PC-9 (cell line): ENCODE data around the gene PSMC3IP. TPM values are rescaled to one million over a fixed set of nuclear protein-coding genes. Genes with fewer than 3 reads are reported as not detected.
A peak's percentile ranks its signal among the peaks of the same experiment; 100 is the strongest.

Experiments used
- BruUV-seq: library from RNA; stranded (reverse); fragments of 400-500 nt; replicated peaks from 2 replicates; lab custom pipeline; 2021; lab: Mats Ljungman, UMichigan
- CTCF ChIA-PET: fragments of 300-600 bp; sonication (Branson Sonifier 250); formaldehyde crosslinking; loops from one replicate; lab custom pipeline; 2022; ENCODE audit warnings: antibody characterized with exemption; lab: Charles Lee
- POLR2A ChIA-PET: fragments of 300-600 bp; sonication (Branson Sonifier 250); formaldehyde crosslinking; loops from one replicate; lab custom pipeline; 2022; ENCODE audit warnings: antibody characterized with exemption; ENCODE audit not compliant: unreplicated experiment; lab: Charles Lee
- DNase-seq, 2 experiments: peaks; one replicate each; pipeline versions ENCODE4 v3.0.0 to v3.0.0-alpha.2; 2015 to 2022; ENCODE audit warnings: mixed read lengths in 1 of 2
- H2AFZ ChIP-seq: fragments of 200-600 bp; sonication (generic); 2 replicates; pipeline ENCODE4 v1.8.1; 2017; ENCODE audit warnings: antibody characterized with exemption
- H3F3A ChIP-seq: fragments of 200-600 bp; sonication (generic); 2 replicates; pipeline ENCODE4 v1.8.1; 2017; ENCODE audit warnings: antibody characterized with exemption, mild to moderate bottlenecking, low read depth; ENCODE audit not compliant: insufficient read depth
- H3K27ac ChIP-seq: fragments of 200-600 bp; sonication (generic); 2 replicates; pipeline ENCODE4 v1.6.1; 2016; ENCODE audit warnings: mixed run types
- H3K27me3 ChIP-seq: fragments of 200-600 bp; sonication (generic); 2 replicates; pipeline ENCODE4 v1.6.1; 2016; ENCODE audit warnings: low read depth, mixed run types; ENCODE audit not compliant: insufficient read depth
- H3K36me3 ChIP-seq: fragments of 200-600 bp; sonication (generic); 2 replicates; pipeline ENCODE4 v1.6.1; 2016; ENCODE audit warnings: low read depth, mixed run types
- H3K4me1 ChIP-seq: fragments of 200-600 bp; sonication (generic); replicated peaks from 2 replicates; pipeline ENCODE4 v1.6.1; 2016; ENCODE audit warnings: mixed run types; ENCODE audit not compliant: insufficient read depth
- H3K4me2 ChIP-seq: fragments of 200-600 bp; sonication (generic); 2 replicates; pipeline ENCODE4 v1.6.1; 2017; ENCODE audit warnings: mixed run types
- H3K4me3 ChIP-seq: fragments of 200-600 bp; sonication (generic); 2 replicates; pipeline ENCODE4 v1.6.1; 2016; ENCODE audit warnings: mixed run types
- H3K79me2 ChIP-seq: fragments of 200-600 bp; sonication (generic); 2 replicates; pipeline ENCODE4 v1.6.1; 2017; ENCODE audit warnings: low read depth, mixed run types
- H3K9me2 ChIP-seq: fragments of 200-600 bp; sonication (generic); 2 replicates; pipeline ENCODE4 v1.8.1; 2017; ENCODE audit warnings: mild to moderate bottlenecking; ENCODE audit not compliant: insufficient read depth
- H3K9me3 ChIP-seq: fragments of 200-600 bp; sonication (generic); 2 replicates; pipeline ENCODE4 v1.8.1; 2016; ENCODE audit warnings: low read depth; ENCODE audit not compliant: insufficient read depth
- H4K20me1 ChIP-seq: fragments of 200-600 bp; sonication (generic); 2 replicates; pipeline ENCODE4 v1.8.1; 2017; ENCODE audit not compliant: insufficient read depth
- EZH2 ChIP-seq: fragments of 200-600 bp; sonication (generic); IDR thresholded peaks from 2 replicates; pipeline ENCODE4 v1.8.0; 2017; ENCODE audit warnings: antibody characterized with exemption, low read depth
- intact Hi-C: fragments of 100-400 bp; cut with micrococcal nuclease; formaldehyde crosslinking; loops from one replicate; pipeline ENCODE4 v1.10.0; 2022; ENCODE audit not compliant: unreplicated experiment
- total RNA-seq: library from RNA; stranded (reverse); gene quantifications from 2 replicates; pipeline ENCODE4 v1.2.3, GENCODE V29; 2021
- TF ChIP-seq, protein P1 (sequence below): fragments of 200-600 bp; sonication (generic); conservative IDR thresholded peaks from 2 replicates; pipeline ENCODE4 v1.6.1; 2017; ENCODE audit warnings: mixed run types, antibody characterized with exemption, mild to moderate bottlenecking, moderate library complexity

Gene PSMC3IP
- total RNA-seq, 1 experiment from 2014 or later, result 13.4 TPM

DNA sequence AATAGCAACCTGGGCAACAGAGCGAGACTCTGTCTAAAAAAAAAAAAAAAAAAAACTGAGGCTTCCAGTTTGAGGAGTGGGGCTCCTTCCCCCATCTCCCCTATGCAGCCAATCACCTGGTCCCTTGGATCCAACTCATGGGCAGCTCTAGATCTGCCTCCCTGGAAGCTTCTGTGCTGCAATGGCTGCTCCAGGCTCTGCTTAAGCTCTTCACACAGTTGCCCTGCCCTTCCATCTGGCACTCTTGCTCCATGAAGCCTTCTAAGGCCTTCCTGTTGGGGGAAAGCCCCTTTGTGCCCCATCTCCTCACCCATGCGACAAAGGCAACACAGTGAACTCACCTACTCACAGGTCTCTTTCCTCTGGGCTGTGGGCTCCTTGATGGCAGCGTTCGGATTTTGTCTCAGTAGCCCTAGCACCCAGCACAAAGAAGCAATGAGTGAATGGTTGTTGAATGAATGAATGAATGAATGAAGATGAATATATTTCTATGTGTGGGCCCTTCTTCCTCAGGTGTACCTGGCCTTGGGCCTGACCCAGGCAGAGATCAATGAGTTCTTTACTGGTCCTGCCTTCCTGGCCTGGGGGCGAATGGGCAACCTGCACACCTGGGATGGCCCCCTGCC, 39.6 kb downstream of the PSMC3IP start:
- POLR2A ChIA-PET, result no interaction called here
- no peaks in the 10 kb centered on the region for H3K27me3 ChIP-seq
- no peaks in the 10 kb centered on the region for H4K20me1 ChIP-seq
- no peaks in the 10 kb centered on the region for H3K9me3 ChIP-seq
- no peaks in the 10 kb centered on the region for H3K9me2 ChIP-seq
- peaks cover 6% of the 10 kb centered on the region; the same call in 1 of the 2 replicates for H3K36me3 ChIP-seq
- peaks cover 30% of the 10 kb centered on the region for H3K4me1 ChIP-seq
- peaks cover 10% of the 10 kb centered on the region for H3K79me2 ChIP-seq
- CTCF ChIA-PET, result no interaction called here
- no peak overlapping the region for H3K27ac ChIP-seq
- BruUV-seq, result no TSS peak
- H3F3A ChIP-seq, result peaks cover 27% of the 10 kb centered on the region
- no peak overlapping the region for H3K4me2 ChIP-seq
- DNase-seq, result no peak
- intact Hi-C loops, result loop anchor here (2.0 kb wide), 1 partner anchor 25 kb away; the partner anchor contains the start of gene COASY
- H2AFZ ChIP-seq, result no peak overlapping the region
- TF ChIP-seq EZH2, result no peak
- TF ChIP-seq, protein P1, sequence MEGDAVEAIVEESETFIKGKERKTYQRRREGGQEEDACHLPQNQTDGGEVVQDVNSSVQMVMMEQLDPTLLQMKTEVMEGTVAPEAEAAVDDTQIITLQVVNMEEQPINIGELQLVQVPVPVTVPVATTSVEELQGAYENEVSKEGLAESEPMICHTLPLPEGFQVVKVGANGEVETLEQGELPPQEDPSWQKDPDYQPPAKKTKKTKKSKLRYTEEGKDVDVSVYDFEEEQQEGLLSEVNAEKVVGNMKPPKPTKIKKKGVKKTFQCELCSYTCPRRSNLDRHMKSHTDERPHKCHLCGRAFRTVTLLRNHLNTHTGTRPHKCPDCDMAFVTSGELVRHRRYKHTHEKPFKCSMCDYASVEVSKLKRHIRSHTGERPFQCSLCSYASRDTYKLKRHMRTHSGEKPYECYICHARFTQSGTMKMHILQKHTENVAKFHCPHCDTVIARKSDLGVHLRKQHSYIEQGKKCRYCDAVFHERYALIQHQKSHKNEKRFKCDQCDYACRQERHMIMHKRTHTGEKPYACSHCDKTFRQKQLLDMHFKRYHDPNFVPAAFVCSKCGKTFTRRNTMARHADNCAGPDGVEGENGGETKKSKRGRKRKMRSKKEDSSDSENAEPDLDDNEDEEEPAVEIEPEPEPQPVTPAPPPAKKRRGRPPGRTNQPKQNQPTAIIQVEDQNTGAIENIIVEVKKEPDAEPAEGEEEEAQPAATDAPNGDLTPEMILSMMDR, result no peak
- no peak overlapping the region for H3K4me3 ChIP-seq

DNA sequence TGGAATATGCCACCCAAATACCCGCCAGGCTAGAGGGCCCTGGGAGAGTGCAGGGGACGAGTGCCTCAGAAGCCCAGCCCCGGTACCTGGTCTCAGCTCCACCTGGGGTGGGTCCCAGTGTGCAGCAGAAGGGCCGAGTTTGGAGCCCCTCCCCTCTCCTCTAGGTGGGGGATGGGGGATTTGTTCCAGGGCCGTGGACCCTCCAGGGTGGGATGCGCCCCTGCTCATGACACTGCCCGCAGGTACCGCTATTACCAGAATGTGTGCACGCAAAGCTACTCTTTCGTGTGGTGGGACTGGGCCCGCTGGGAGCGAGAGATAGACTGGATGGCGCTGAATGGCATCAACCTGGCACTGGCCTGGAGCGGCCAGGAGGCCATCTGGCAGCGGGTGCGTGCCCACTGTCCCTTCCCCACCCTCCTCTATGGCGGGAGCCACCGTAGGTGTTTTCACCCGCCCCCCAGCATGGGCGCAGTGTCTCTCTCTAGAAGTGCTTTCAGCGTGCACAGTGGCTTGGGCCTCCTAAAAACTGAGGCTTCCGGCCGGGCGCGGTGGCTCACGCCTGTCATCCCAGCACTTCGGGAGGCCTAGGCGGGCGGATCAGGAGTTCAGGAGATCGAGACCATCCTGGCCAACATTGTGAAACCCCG, 40.2 kb downstream of the PSMC3IP start:
- POLR2A ChIA-PET, result no interaction called here

DNA sequence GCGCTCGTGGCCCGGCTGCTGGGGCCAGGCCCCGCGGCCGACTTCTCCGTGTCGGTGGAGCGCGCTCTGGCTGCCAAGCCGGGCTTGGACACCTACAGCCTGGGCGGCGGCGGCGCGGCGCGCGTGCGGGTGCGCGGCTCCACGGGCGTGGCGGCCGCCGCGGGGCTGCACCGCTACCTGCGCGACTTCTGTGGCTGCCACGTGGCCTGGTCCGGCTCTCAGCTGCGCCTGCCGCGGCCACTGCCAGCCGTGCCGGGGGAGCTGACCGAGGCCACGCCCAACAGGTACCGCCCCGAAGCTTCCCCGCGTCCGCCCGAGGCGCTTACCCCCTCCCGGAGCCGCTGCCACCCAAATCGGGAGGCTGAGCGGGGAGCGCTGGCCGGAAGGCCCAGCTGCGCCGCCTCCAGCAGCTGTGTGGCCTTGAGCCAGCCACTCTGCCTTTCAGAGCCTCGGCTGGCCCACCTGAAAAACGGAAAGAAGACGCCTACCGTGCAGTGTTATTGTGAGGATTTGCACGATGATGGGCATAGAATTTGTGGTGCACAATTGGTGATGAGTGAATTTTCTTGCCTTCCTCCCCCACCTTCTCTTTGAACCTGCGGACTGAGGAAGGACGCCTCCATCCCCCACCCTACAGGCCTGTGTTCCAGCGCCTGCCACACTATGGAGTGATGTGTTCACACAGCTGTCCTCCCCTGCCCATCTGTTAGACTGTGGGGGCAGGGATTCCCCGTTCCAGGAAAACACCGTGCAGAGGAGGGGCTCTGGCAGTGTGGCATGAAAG, 41.0 kb downstream of the PSMC3IP start:
- H3K4me1 ChIP-seq, result peaks cover 25% of the 10 kb centered on the region
- TSS peak; percentile 27 for BruUV-seq
- no peaks in the 10 kb centered on the region for H3K9me2 ChIP-seq
- H3K79me2 ChIP-seq, result peaks cover 10% of the 10 kb centered on the region
- ChIA-PET CTCF (no interaction called here), POLR2A (no interaction called here)
- H3K27me3 ChIP-seq, result no peaks in the 10 kb centered on the region
- H3K36me3 ChIP-seq, result peaks cover 6% of the 10 kb centered on the region; the same call in 1 of the 2 replicates
- peak overlapping the region; percentile 61 for H3K4me3 ChIP-seq
- peaks cover 28% of the 10 kb centered on the region for H3F3A ChIP-seq
- H3K27ac ChIP-seq, result no peak overlapping the region
- TF ChIP-seq, protein P1, result no peak
- TF ChIP-seq EZH2, result no peak
- H3K9me3 ChIP-seq, result no peaks in the 10 kb centered on the region
- peak; percentile 52 to 85 for DNase-seq
- H4K20me1 ChIP-seq, result no peaks in the 10 kb centered on the region
- peak overlapping the region; percentile 86 for H3K4me2 ChIP-seq
- peak overlapping the region; percentile 52 for H2AFZ ChIP-seq
- intact Hi-C loops, result loop anchor here (2.0 kb wide), 1 partner anchor 26 kb away; the partner anchor contains the start of gene COASY

More for the DNA sequence above, 40.2 kb downstream of the PSMC3IP start:
- no peak for TF ChIP-seq EZH2
- TF ChIP-seq, protein P1, result no peak
- Histone ChIP-seq H4K20me1 (no peaks in the 10 kb centered on the region), H3K4me3 (peak overlapping the region; percentile 61), H3K36me3 (peaks cover 6% of the 10 kb centered on the region; the same call in 1 of the 2 replicates), H3K27ac (no peak overlapping the region), H3K27me3 (no peaks in the 10 kb centered on the region), H3K9me3 (no peaks in the 10 kb centered on the region), H3K9me2 (no peaks in the 10 kb centered on the region), H3K79me2 (peaks cover 10% of the 10 kb centered on the region), H3F3A (peaks cover 28% of the 10 kb centered on the region), H3K4me2 (peak overlapping the region; percentile 86), H2AFZ (no peak overlapping the region), H3K4me1 (peaks cover 30% of the 10 kb centered on the region)
- BruUV-seq, result no TSS peak
- CTCF ChIA-PET, result no interaction called here
- intact Hi-C loops, result loop anchor here (2.0 kb wide), 1 partner anchor 26 kb away; the partner anchor contains the start of gene COASY
- DNase-seq, result no peak
